GM12872 (cell line): ENCODE measurements around the gene PCDHGA3.
"Not testable (repeated sequence)": the region's sequence is repeated elsewhere in the genome, so short reads cannot be mapped to it uniquely, and the experiment has no call there.

Experiments
- CTCF ChIP-seq: IDR thresholded peaks from 3 replicates; pipeline ENCODE4 v1.5.1; 2011; ENCODE audit warnings: low read depth, mild to moderate bottlenecking, low read length, moderate library complexity; ENCODE audit not compliant: insufficient read depth

PCDHGA3 gene

GRCh38 chr5:141384471-141385267, 41.0 kb downstream of the PCDHGA3 start:
- TF ChIP-seq CTCF: no peak

- not testable (repeated sequence) for TF ChIP-seq CTCF
These were observed 44.1 kb downstream of the PCDHGA3 start, which contains the start of gene PCDHGB4 for GRCh38 chr5:141387557-141388311. Gene PCDHGB4 (plus strand): TSS chr5:141387698. CDS start chr5:141387885, 187 bp downstream.

GRCh38 chr5:141388661-141389060, 45.0 kb downstream of the PCDHGA3 start:
- no peak for TF ChIP-seq CTCF

GRCh38 chr5:141389153-141390042, 45.8 kb downstream of the PCDHGA3 start:
- TF ChIP-seq CTCF: no peak

GRCh38 chr5:141392429-141393198, 49.0 kb downstream of the PCDHGA3 start, which contains the start of gene PCDHGA8:
Gene PCDHGA8 (plus strand): TSS chr5:141392633. CDS start chr5:141392814, 181 bp downstream.
- 0 out of 3 replicates have a peak, but pooled peaks have one; percentile 12 for TF ChIP-seq CTCF

- no peak for TF ChIP-seq CTCF
These were observed 49.6 kb downstream of the PCDHGA3 start for GRCh38 chr5:141393267-141393666.
